ENCODE measurements around the gene TNN. TPM values are rescaled to one million over a fixed set of nuclear protein-coding genes. Genes with fewer than 3 reads are reported as not detected.

TNN gene
- total and polyA plus RNA-seq, 9 donors, result 0.12 TPM; not detected in 8

GRCh38 chr1:175114996-175115395 is 47.4 kb downstream of the TNN start:
- no peaks in the 10 kb centered on the region for H3K36me3 ChIP-seq
- no peak overlapping the region for H3K27ac ChIP-seq
- intact Hi-C loops (cut with DNase I), result no loop called here
- H3K4me1 ChIP-seq (ENCODE audit: insufficient read depth), result no peaks in the 10 kb centered on the region
- 63 to 64% (median 63%) methylated on average over 2 of the region's 2 CpGs for WGBS, 3 donors
- H3K4me3 ChIP-seq, result no peak overlapping the region
- H3K27me3 ChIP-seq, result no peaks in the 10 kb centered on the region
- no peak for DNase-seq
- peaks cover 0 to 9% of the 10 kb centered on the region in 2 donors for H3K9me3 ChIP-seq
- TF ChIP-seq EP300 (IDR thresholded peaks at IDR 0.05) (no peak), POLR2A (IDR thresholded peaks at IDR 0.05) (no peak)
- TF ChIP-seq, protein P1, sequence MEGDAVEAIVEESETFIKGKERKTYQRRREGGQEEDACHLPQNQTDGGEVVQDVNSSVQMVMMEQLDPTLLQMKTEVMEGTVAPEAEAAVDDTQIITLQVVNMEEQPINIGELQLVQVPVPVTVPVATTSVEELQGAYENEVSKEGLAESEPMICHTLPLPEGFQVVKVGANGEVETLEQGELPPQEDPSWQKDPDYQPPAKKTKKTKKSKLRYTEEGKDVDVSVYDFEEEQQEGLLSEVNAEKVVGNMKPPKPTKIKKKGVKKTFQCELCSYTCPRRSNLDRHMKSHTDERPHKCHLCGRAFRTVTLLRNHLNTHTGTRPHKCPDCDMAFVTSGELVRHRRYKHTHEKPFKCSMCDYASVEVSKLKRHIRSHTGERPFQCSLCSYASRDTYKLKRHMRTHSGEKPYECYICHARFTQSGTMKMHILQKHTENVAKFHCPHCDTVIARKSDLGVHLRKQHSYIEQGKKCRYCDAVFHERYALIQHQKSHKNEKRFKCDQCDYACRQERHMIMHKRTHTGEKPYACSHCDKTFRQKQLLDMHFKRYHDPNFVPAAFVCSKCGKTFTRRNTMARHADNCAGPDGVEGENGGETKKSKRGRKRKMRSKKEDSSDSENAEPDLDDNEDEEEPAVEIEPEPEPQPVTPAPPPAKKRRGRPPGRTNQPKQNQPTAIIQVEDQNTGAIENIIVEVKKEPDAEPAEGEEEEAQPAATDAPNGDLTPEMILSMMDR (IDR thresholded peaks at IDR 0.05), result no peak

DNA sequence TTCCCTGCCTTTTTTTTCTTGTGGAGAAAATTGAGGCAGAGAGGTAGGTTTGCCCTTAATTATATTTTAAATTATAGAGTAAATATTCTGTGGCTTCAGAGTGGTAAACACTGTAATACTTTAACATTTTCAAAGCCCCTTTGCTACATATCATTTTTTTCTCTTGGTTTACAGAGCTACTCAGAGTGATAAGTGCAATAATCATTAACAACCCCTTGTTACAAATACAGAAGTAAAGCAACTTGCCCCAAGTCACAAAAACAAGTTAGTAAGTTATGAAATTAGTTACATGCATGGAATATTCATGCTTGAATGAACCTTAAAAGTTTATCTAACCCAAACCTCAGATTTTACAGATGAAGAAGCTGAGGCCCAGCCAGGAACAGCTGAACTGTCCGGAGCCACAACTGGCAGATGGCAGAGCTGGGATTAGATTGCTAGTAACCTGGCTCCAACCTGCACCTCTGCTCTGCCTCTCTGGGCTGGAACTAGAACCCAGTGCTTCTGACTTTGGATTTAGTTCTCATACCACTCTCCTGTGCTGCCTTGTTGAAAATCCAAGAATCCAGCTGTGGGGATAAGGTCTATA is 48.7 kb downstream of the TNN start:
- no peak for DNase-seq
- TF ChIP-seq POLR2A (IDR thresholded peaks at IDR 0.05), result no peak
- no peak for TF ChIP-seq EP300 (IDR thresholded peaks at IDR 0.05)
- TF ChIP-seq, protein P1 (IDR thresholded peaks at IDR 0.05), result no peak
- H3K36me3 ChIP-seq, result no peaks in the 10 kb centered on the region
- intact Hi-C loops (cut with DNase I), result no loop called here
- H3K27ac ChIP-seq, result no peak overlapping the region
- no peak overlapping the region for H3K4me3 ChIP-seq
- H3K4me1 ChIP-seq (ENCODE audit: insufficient read depth), result no peaks in the 10 kb centered on the region
- no peaks in the 10 kb centered on the region for H3K27me3 ChIP-seq
- 72 to 97% (median 95%) methylated on average over 1 of the region's 1 CpG for WGBS, 3 donors
- H3K9me3 ChIP-seq, result peaks cover 0 to 9% of the 10 kb centered on the region in 2 donors

DNA sequence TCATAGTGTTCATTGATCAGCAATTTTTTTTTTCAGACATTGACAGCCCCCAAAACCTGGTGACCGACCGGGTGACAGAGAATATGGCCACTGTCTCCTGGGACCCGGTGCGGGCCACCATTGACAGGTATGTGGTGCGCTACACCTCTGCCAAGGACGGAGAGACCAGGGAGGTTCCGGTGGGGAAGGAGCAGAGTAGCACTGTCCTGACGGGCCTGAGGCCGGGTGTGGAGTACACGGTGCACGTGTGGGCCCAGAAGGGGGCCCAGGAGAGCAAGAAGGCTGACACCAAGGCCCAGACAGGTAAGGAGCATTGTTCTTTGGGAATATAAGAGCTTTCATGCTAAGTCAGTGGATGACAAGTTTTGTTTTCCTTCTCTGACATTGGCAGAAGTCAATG is 49.3 kb downstream of the TNN start:
- H3K36me3 ChIP-seq, result no peaks in the 10 kb centered on the region
- no peak overlapping the region for H3K4me3 ChIP-seq
- peaks cover 0 to 9% of the 10 kb centered on the region in 2 donors for H3K9me3 ChIP-seq
- TF ChIP-seq POLR2A (IDR thresholded peaks at IDR 0.05) (no peak), EP300 (IDR thresholded peaks at IDR 0.05) (no peak)
- TF ChIP-seq, protein P1 (IDR thresholded peaks at IDR 0.05), result no peak
- H3K4me1 ChIP-seq (ENCODE audit: insufficient read depth), result no peaks in the 10 kb centered on the region
- H3K27ac ChIP-seq, result no peak overlapping the region
- H3K27me3 ChIP-seq, result no peaks in the 10 kb centered on the region
- WGBS, 3 donors, result 79 to 80% (median 80%) methylated on average over 11 of the region's 11 CpGs
- intact Hi-C loops (cut with DNase I), result no loop called here
- DNase-seq, result no peak

GRCh38 chr1:175118375-175119367 is 51.0 kb downstream of the TNN start:
- Histone ChIP-seq H3K27me3 (no peaks in the 10 kb centered on the region), H3K36me3 (no peaks in the 10 kb centered on the region), H3K9me3 (peaks cover 0 to 9% of the 10 kb centered on the region in 2 donors), H3K4me1 (ENCODE audit: insufficient read depth) (no peaks in the 10 kb centered on the region), H3K4me3 (no peak overlapping the region), H3K27ac (no peak overlapping the region)
- DNase-seq, result no peak
- intact Hi-C loops (cut with DNase I), result no loop called here
- 78 to 83% (median 81%) methylated on average over 13 of the region's 13 CpGs for WGBS, 3 donors
- no peak for TF ChIP-seq POLR2A (IDR thresholded peaks at IDR 0.05)
- TF ChIP-seq, protein P1 (IDR thresholded peaks at IDR 0.05), result no peak
- TF ChIP-seq EP300 (IDR thresholded peaks at IDR 0.05), result no peak

Measured in ovary (tissue), 9 donors.